ENCODE data around the gene AIMP1.

Gene AIMP1

GRCh38 chr4:106303548-106304281, 12.6 kb upstream of the AIMP1 start:
- Mint-ChIP-seq H3K27me3 (ENCODE audit: low read depth) (no peaks in the 10 kb centered on the region), H3K27ac (no peak overlapping the region), H3K36me3 (ENCODE audit: low read depth) (peaks cover 36% of the 10 kb centered on the region), H3K4me3 (no peak overlapping the region), H3K4me1 (no peaks in the 10 kb centered on the region), H3K9me3 (no peaks in the 10 kb centered on the region)
- no peak for TF ChIP-seq CTCF (IDR thresholded peaks at IDR 0.05; ENCODE audit: unreplicated experiment in 3 of 3)

GRCh38 chr4:106304632-106305031, 11.7 kb upstream of the AIMP1 start:
- H3K4me1 Mint-ChIP-seq = no peaks in the 10 kb centered on the region

GRCh38 chr4:106305435-106306055, 10.8 kb upstream of the AIMP1 start:
- no peaks in the 10 kb centered on the region for H3K9me3 Mint-ChIP-seq
- H3K4me1 Mint-ChIP-seq = peaks cover 5% of the 10 kb centered on the region
- no peaks in the 10 kb centered on the region for H3K27me3 Mint-ChIP-seq (ENCODE audit: low read depth)
- TF ChIP-seq CTCF (IDR thresholded peaks at IDR 0.05; ENCODE audit: unreplicated experiment in 3 of 3) = no peak
- no peak overlapping the region for H3K4me3 Mint-ChIP-seq
- peaks cover 27% of the 10 kb centered on the region for H3K36me3 Mint-ChIP-seq (ENCODE audit: low read depth)
- no peak overlapping the region for H3K27ac Mint-ChIP-seq

More at GRCh38 chr4:106304632-106305031, 11.7 kb upstream of the AIMP1 start:
- no peak for TF ChIP-seq CTCF (IDR thresholded peaks at IDR 0.05; ENCODE audit: unreplicated experiment in 3 of 3)
- Mint-ChIP-seq H3K9me3 (no peaks in the 10 kb centered on the region), H3K27me3 (ENCODE audit: low read depth) (no peaks in the 10 kb centered on the region), H3K27ac (no peak overlapping the region), H3K36me3 (ENCODE audit: low read depth) (peaks cover 34% of the 10 kb centered on the region), H3K4me3 (no peak overlapping the region)

GRCh38 chr4:106306561-106306960, 9.8 kb upstream of the AIMP1 start:
- Mint-ChIP-seq H3K27me3 (ENCODE audit: low read depth) (no peaks in the 10 kb centered on the region), H3K9me3 (no peaks in the 10 kb centered on the region)

GRCh38 chr4:106312377-106312776, 4.0 kb upstream of the AIMP1 start:
- Mint-ChIP-seq H3K27me3 (ENCODE audit: low read depth) (no peaks in the 10 kb centered on the region), H3K36me3 (ENCODE audit: low read depth) (no peaks in the 10 kb centered on the region), H3K9me3 (no peaks in the 10 kb centered on the region), H3K4me1 (peaks cover 39% of the 10 kb centered on the region), H3K4me3 (peak overlapping the region; percentile 39 to 83 (median 42)), H3K27ac (peak overlapping the region; percentile 45 to 62 (median 47))
- no peak for TF ChIP-seq CTCF (IDR thresholded peaks at IDR 0.05; ENCODE audit: unreplicated experiment in 3 of 3)

More at GRCh38 chr4:106306561-106306960, 9.8 kb upstream of the AIMP1 start:
- peaks cover 9% of the 10 kb centered on the region for H3K4me1 Mint-ChIP-seq
- peaks cover 23% of the 10 kb centered on the region for H3K36me3 Mint-ChIP-seq (ENCODE audit: low read depth)
- no peak overlapping the region for H3K27ac Mint-ChIP-seq
- no peak for TF ChIP-seq CTCF (IDR thresholded peaks at IDR 0.05; ENCODE audit: unreplicated experiment in 3 of 3)
- H3K4me3 Mint-ChIP-seq = no peak overlapping the region

Measured in nephron (organoid).